Panc1 (cell line): ENCODE results near the gene UBL7. TPM values are rescaled to one million over a fixed set of nuclear protein-coding genes. Genes with fewer than 3 reads are reported as not detected.

Experiments
- ATAC-seq: fragments of 200-7000 bp; cut with Tn5 transposase; 2 replicates; pipeline ENCODE4 v1.9.1; 2020; ENCODE audit warnings: mild to moderate bottlenecking, moderate library complexity
- BruUV-seq: library from RNA; stranded (reverse); fragments of 400-500 nt; replicated peaks from 2 replicates; lab custom pipeline; 2021; lab: Mats Ljungman, UMichigan
- CTCF ChIA-PET: fragments of 300-600 bp; sonication (Branson Sonifier 250); formaldehyde crosslinking; loops from one replicate; lab custom pipeline; 2022; ENCODE audit warnings: antibody characterized with exemption; lab: Charles Lee
- POLR2A ChIA-PET: fragments of 300-600 bp; sonication (Branson Sonifier 250); formaldehyde crosslinking; loops from one replicate; lab custom pipeline; 2022; ENCODE audit warnings: antibody characterized with exemption; lab: Charles Lee
- DNase-seq: peaks from one replicate; pipeline ENCODE4 v3.0.0-alpha.2; 2010; ENCODE audit warnings: low read depth, low spot score
- H3K27ac ChIP-seq: 2 replicates; pipeline ENCODE4 v1.5.1; 2011; ENCODE audit warnings: mild to moderate bottlenecking, low read length, inconsistent platforms
- H3K27me3 ChIP-seq: fragments of 200-500 bp; sonication (Bioruptor generic); 2 replicates; pipeline ENCODE4 v1.6.0; 2014; ENCODE audit warnings: low read length, inconsistent platforms; ENCODE audit not compliant: control insufficient read depth, insufficient read depth
- H3K36me3 ChIP-seq: fragments of 200-500 bp; sonication (Bioruptor generic); 2 replicates; pipeline ENCODE4 v1.5.1; 2014; ENCODE audit warnings: inconsistent platforms, mild to moderate bottlenecking, low read length, moderate library complexity; ENCODE audit not compliant: control insufficient read depth, insufficient read depth
- H3K4me1 ChIP-seq: 2 replicates; pipeline ENCODE4 v1.5.1; 2011; ENCODE audit warnings: inconsistent platforms, mild to moderate bottlenecking, low read length, moderate library complexity; ENCODE audit not compliant: control insufficient read depth, insufficient read depth
- H3K4me3 ChIP-seq, 2 experiments: 2 replicates each; pipeline ENCODE4 v1.5.1; 2011 to 2012; ENCODE audit warnings: low read depth in 2 of 2, low read length in 2 of 2, mild to moderate bottlenecking in 2 of 2, inconsistent platforms in 1 of 2, moderate library complexity in 1 of 2
- H3K9me3 ChIP-seq: fragments of 200-500 bp; sonication (Bioruptor generic); 2 replicates; pipeline ENCODE4 v1.5.1; 2014; ENCODE audit warnings: low read depth, mild to moderate bottlenecking, inconsistent platforms, low read length, moderate library complexity; ENCODE audit not compliant: control insufficient read depth, insufficient read depth
- CTCF ChIP-seq: fragments of 450-650 bp; IDR thresholded peaks from 2 replicates; pipeline ENCODE4 v1.5.1; 2017; ENCODE audit warnings: mild to moderate bottlenecking
- POLR2AphosphoS5 ChIP-seq: IDR thresholded peaks from 2 replicates; pipeline ENCODE4 v1.6.1; 2012; ENCODE audit warnings: mild to moderate bottlenecking, low read depth, low read length, moderate library complexity
- SIN3A ChIP-seq: IDR thresholded peaks from 2 replicates; pipeline ENCODE4 v1.6.1; 2012; ENCODE audit warnings: low read depth, mild to moderate bottlenecking, low read length, moderate library complexity, borderline replicate concordance; ENCODE audit not compliant: insufficient read depth
- TCF7L2 ChIP-seq: IDR thresholded peaks from 2 replicates; pipeline ENCODE4 v1.6.1; 2011; ENCODE audit warnings: mild to moderate bottlenecking, low read depth, low read length, inconsistent platforms
- in situ Hi-C: cut with HindIII; loops from 2 replicates; pipeline ENCODE4 v1.10.0; 2016; ENCODE audit warnings: low sequenced_read_pairs, low pct_unique_long_range_greater_than_20kb
- intact Hi-C: fragments of 100-400 bp; cut with micrococcal nuclease; formaldehyde crosslinking; loops from one replicate; pipeline ENCODE4 v1.10.0; 2022; ENCODE audit not compliant: unreplicated experiment
- total RNA-seq: library from RNA; stranded (reverse); gene quantifications from one replicate; pipeline ENCODE4 v1.2.1, GENCODE V29; 2021; ENCODE audit not compliant: unreplicated experiment
- TF ChIP-seq, protein P1 (sequence below), 2 experiments: IDR thresholded peaks; 2 replicates each; pipeline ENCODE4 v1.6.1; 2011 to 2012; ENCODE audit warnings: low read depth in 2 of 2, control low read depth in 1 of 2, low read length in 1 of 2, mild to moderate bottlenecking in 1 of 2, moderate library complexity in 1 of 2; ENCODE audit not compliant: insufficient read depth in 1 of 2

Gene UBL7
- total RNA-seq, 1 experiment from 2014 or later, result 68.5 TPM

DNA sequence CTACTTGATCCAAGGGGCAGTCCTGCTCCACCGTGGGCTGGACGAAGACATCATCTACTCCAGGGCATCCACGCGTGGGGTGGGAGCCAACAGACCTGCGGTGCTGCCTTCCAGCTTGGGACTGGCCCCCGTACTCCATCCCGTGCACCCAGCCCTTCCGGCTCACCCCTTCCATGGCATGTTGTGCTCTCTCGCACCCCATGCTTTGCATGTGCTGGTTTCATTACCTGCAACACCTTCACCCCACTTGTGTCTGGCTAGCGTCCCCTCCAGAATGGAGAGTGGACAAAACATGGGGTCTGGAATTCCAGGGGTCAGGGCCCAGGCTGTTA lies 57.4 kb downstream of the UBL7 start:
- no TSS peak for BruUV-seq
- Histone ChIP-seq H3K4me1 (peaks cover 18% of the 10 kb centered on the region), H3K36me3 (no peaks in the 10 kb centered on the region), H3K27me3 (no peaks in the 10 kb centered on the region), H3K9me3 (no peaks in the 10 kb centered on the region), H3K4me3 (no peak overlapping the region), H3K27ac (no peak overlapping the region)
- TF ChIP-seq SIN3A, result no peak
- TF ChIP-seq CTCF, result no peak
- no peak for TF ChIP-seq POLR2AphosphoS5
- DNase-seq (no peak), ATAC-seq (no peak)
- intact Hi-C loops (no loop called here), in situ Hi-C loops (no loop called here)
- ChIA-PET CTCF (no interaction called here), POLR2A (no interaction called here)

DNA sequence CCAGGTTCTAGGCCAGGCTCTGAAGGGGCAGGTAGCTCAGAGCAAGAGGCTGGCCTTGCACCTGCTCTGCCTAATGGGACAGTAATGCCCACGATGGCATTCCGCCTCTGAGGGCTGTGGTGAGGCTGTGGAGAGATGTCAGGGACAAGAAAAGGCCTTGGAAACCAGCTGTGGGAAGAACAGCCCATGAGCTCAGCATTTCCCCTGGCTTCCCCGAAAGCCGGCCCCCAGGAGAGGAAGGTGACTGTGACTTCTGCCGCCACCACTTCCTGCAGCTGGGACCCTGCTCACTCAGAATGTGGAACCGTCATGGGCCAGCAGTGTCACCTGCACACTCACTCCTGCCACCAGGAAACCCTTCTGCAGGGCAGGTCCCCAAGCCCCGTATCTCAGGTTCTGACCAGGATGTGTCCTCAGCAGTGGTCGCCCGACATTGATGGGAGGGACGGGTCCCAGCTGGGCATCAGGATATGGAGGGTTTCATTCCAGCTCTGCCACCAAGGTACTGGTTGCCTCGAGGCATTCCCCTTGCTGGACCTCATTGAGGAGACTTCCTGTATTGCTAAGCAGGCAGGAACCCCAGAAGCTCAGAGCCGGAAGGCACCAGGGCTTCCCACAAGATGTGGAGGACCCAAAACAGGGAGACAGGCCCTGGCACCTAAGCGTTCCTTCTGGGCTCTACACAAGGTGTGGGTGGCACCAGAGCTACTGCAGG lies 57.9 kb downstream of the UBL7 start:
- Histone ChIP-seq H3K4me3 (no peak overlapping the region), H3K27me3 (no peaks in the 10 kb centered on the region), H3K4me1 (peaks cover 15% of the 10 kb centered on the region), H3K9me3 (no peaks in the 10 kb centered on the region), H3K36me3 (no peaks in the 10 kb centered on the region), H3K27ac (no peak overlapping the region)
- ChIA-PET POLR2A (no interaction called here), CTCF (no interaction called here)
- no TSS peak for BruUV-seq
- ATAC-seq (no peak), DNase-seq (no peak)
- in situ Hi-C loops, result no loop called here
- intact Hi-C loops, result no loop called here
- no peak for TF ChIP-seq TCF7L2

GRCh38 chr15:74402337-74402841 lies 58.6 kb downstream of the UBL7 start:
- Histone ChIP-seq H3K36me3 (no peaks in the 10 kb centered on the region), H3K9me3 (no peaks in the 10 kb centered on the region), H3K27me3 (no peaks in the 10 kb centered on the region), H3K27ac (no peak overlapping the region), H3K4me3 (no peak overlapping the region), H3K4me1 (peaks cover 8% of the 10 kb centered on the region)
- DNase-seq, result no peak
- ChIA-PET CTCF (no interaction called here), POLR2A (interaction anchor here (0.5 kb wide), 1 partner anchor 39 kb away, joined by 3 read pairs; no protein-coding TSS in a partner anchor)
- TF ChIP-seq POLR2AphosphoS5, result no peak
- no peak for TF ChIP-seq TCF7L2
- TF ChIP-seq SIN3A, result no peak
- TF ChIP-seq, protein P1, sequence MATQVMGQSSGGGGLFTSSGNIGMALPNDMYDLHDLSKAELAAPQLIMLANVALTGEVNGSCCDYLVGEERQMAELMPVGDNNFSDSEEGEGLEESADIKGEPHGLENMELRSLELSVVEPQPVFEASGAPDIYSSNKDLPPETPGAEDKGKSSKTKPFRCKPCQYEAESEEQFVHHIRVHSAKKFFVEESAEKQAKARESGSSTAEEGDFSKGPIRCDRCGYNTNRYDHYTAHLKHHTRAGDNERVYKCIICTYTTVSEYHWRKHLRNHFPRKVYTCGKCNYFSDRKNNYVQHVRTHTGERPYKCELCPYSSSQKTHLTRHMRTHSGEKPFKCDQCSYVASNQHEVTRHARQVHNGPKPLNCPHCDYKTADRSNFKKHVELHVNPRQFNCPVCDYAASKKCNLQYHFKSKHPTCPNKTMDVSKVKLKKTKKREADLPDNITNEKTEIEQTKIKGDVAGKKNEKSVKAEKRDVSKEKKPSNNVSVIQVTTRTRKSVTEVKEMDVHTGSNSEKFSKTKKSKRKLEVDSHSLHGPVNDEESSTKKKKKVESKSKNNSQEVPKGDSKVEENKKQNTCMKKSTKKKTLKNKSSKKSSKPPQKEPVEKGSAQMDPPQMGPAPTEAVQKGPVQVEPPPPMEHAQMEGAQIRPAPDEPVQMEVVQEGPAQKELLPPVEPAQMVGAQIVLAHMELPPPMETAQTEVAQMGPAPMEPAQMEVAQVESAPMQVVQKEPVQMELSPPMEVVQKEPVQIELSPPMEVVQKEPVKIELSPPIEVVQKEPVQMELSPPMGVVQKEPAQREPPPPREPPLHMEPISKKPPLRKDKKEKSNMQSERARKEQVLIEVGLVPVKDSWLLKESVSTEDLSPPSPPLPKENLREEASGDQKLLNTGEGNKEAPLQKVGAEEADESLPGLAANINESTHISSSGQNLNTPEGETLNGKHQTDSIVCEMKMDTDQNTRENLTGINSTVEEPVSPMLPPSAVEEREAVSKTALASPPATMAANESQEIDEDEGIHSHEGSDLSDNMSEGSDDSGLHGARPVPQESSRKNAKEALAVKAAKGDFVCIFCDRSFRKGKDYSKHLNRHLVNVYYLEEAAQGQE (IDR thresholded peaks at IDR 0.05; ENCODE audit: insufficient read depth in 1 of 2, low read depth in 2 of 2, low read length in 1 of 2), result no peak
- no peak for TF ChIP-seq CTCF
- in situ Hi-C loops (no loop called here), intact Hi-C loops (no loop called here)
- no peak for ATAC-seq
- BruUV-seq, result no TSS peak
